HG02678 (cell line): Measurements from ENCODE around the gene HSD17B8.
A peak's percentile ranks its signal among the peaks of the same experiment; 100 is the strongest.

ENCODE experiments used
- ATAC-seq: cut with Tn5 transposase; IDR thresholded peaks from one replicate; pipeline ENCODE4 v1.9.1; 2021; ENCODE audit warnings: mild to moderate bottlenecking, moderate library complexity; ENCODE audit not compliant: unreplicated experiment

HSD17B8 gene

GRCh38 chr6:33190504-33191107 is 13.8 kb upstream of the HSD17B8 start:
- no peak for ATAC-seq

GRCh38 chr6:33191383-33192104 is 12.9 kb upstream of the HSD17B8 start:
- no peak for ATAC-seq

- no peak for ATAC-seq
Measured at GRCh38 chr6:33192105-33192646, 12.3 kb upstream of the HSD17B8 start, which contains the start of gene COL11A2. Gene COL11A2 (minus strand): TSS chr6:33192467. CDS start chr6:33192240, 227 bp downstream.

GRCh38 chr6:33192671-33193602 is 11.5 kb upstream of the HSD17B8 start:
- ATAC-seq = no peak

- no peak for ATAC-seq
Measured at GRCh38 chr6:33193619-33194018, 10.8 kb upstream of the HSD17B8 start.

- ATAC-seq = no peak
Measured at GRCh38 chr6:33194431-33194979, 9.9 kb upstream of the HSD17B8 start.

- no peak for ATAC-seq
Measured at GRCh38 chr6:33195304-33196165, 8.9 kb upstream of the HSD17B8 start.

- no peak for ATAC-seq
Measured at GRCh38 chr6:33197431-33198048, 6.9 kb upstream of the HSD17B8 start.

- ATAC-seq = no peak
Measured at GRCh38 chr6:33198159-33198852, 6.1 kb upstream of the HSD17B8 start.

GRCh38 chr6:33198853-33199436 is 5.5 kb upstream of the HSD17B8 start:
- no peak for ATAC-seq

GRCh38 chr6:33199687-33200218 is 4.7 kb upstream of the HSD17B8 start:
- ATAC-seq = peak; percentile 21

- ATAC-seq = peak; percentile 66
Measured at GRCh38 chr6:33200219-33201146, 4.0 kb upstream of the HSD17B8 start, which contains the start of the genes RXRB and SLC39A7. Gene RXRB (minus strand): TSS chr6:33200665. CDS start chr6:33200476, 189 bp downstream. Gene SLC39A7 (plus strand): TSS chr6:33200867. CDS start chr6:33201246, 379 bp downstream.

- no peak for ATAC-seq
Measured at GRCh38 chr6:33201147-33201545, 3.3 kb upstream of the HSD17B8 start.

GRCh38 chr6:33201935-33202334 is 2.5 kb upstream of the HSD17B8 start:
- ATAC-seq = no peak

- no peak for ATAC-seq
Measured at GRCh38 chr6:33202799-33203198, 1.7 kb upstream of the HSD17B8 start.

GRCh38 chr6:33203443-33204164 is 851 bp upstream of the HSD17B8 start:
- ATAC-seq = no peak

GRCh38 chr6:33204165-33204414 is 365 bp upstream of the HSD17B8 start:
- ATAC-seq = no peak
